Measurements from ENCODE around the gene OLIG2. TPM values are rescaled to one million over a fixed set of nuclear protein-coding genes. Genes with fewer than 3 reads are reported as not detected.

Gene OLIG2
- total RNA-seq, 1 donor from 2014 or later = not detected

DNA sequence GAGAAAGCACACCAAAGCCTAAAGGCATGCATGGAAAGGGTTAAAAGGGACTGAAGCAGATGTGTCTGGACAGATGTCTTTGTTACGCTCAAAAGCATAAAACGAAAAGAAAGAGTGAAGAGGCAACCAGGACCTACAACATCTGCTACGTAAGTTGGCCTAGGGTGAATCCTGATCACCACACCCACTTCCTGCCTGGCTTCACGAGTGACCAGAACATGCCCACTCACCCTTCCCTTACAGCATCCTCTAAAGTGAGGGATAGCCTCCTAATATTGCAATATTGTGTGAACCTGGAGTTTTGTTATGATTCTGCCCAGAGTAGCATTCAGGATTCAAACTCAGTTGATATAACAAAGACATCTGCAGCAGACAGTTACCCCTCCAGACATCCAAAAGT, 10.6 kb upstream of the OLIG2 start:
- no peak overlapping the region for H3K4me3 ChIP-seq
- peaks cover 9% of the 10 kb centered on the region for H3K4me1 ChIP-seq
- no peaks in the 10 kb centered on the region for H3K9me3 ChIP-seq
- H3K36me3 ChIP-seq = no peaks in the 10 kb centered on the region
- TF ChIP-seq, protein P1, sequence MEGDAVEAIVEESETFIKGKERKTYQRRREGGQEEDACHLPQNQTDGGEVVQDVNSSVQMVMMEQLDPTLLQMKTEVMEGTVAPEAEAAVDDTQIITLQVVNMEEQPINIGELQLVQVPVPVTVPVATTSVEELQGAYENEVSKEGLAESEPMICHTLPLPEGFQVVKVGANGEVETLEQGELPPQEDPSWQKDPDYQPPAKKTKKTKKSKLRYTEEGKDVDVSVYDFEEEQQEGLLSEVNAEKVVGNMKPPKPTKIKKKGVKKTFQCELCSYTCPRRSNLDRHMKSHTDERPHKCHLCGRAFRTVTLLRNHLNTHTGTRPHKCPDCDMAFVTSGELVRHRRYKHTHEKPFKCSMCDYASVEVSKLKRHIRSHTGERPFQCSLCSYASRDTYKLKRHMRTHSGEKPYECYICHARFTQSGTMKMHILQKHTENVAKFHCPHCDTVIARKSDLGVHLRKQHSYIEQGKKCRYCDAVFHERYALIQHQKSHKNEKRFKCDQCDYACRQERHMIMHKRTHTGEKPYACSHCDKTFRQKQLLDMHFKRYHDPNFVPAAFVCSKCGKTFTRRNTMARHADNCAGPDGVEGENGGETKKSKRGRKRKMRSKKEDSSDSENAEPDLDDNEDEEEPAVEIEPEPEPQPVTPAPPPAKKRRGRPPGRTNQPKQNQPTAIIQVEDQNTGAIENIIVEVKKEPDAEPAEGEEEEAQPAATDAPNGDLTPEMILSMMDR (IDR thresholded peaks at IDR 0.05) = no peak
- DNase-seq (no peak), ATAC-seq (no peak)
- intact Hi-C loops (cut with DNase I) = no loop called here
- peaks cover 75% of the 10 kb centered on the region for H3K27me3 ChIP-seq (ENCODE audit: low read depth)
- no peak overlapping the region for H3K27ac ChIP-seq

DNA sequence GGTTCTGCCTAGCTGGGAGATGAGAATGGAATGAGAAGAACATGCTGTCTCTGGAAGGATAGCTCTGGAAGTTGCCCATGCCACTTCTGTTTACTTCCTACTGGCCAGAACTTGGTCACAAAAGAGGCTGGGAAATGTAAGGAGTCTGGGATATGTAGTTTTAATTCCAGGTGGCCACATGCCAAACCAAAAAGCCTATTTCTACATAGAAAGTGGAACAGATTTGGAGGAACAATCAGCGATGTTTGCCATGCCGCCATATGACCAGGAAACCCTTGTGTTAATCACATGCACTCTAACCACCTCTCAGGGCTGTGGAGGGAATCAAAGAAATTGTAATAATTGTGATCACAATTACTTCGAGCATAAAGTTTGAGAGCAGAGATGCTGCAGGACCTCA, 10.0 kb upstream of the OLIG2 start:
- Histone ChIP-seq H3K4me1 (peaks cover 12% of the 10 kb centered on the region), H3K27me3 (ENCODE audit: low read depth) (peaks cover 81% of the 10 kb centered on the region), H3K27ac (no peak overlapping the region), H3K9me3 (no peaks in the 10 kb centered on the region), H3K36me3 (no peaks in the 10 kb centered on the region), H3K4me3 (no peak overlapping the region)
- TF ChIP-seq, protein P1 (IDR thresholded peaks at IDR 0.05) = no peak
- intact Hi-C loops (cut with DNase I) = no loop called here
- DNase-seq = no peak
- no peak for ATAC-seq

DNA sequence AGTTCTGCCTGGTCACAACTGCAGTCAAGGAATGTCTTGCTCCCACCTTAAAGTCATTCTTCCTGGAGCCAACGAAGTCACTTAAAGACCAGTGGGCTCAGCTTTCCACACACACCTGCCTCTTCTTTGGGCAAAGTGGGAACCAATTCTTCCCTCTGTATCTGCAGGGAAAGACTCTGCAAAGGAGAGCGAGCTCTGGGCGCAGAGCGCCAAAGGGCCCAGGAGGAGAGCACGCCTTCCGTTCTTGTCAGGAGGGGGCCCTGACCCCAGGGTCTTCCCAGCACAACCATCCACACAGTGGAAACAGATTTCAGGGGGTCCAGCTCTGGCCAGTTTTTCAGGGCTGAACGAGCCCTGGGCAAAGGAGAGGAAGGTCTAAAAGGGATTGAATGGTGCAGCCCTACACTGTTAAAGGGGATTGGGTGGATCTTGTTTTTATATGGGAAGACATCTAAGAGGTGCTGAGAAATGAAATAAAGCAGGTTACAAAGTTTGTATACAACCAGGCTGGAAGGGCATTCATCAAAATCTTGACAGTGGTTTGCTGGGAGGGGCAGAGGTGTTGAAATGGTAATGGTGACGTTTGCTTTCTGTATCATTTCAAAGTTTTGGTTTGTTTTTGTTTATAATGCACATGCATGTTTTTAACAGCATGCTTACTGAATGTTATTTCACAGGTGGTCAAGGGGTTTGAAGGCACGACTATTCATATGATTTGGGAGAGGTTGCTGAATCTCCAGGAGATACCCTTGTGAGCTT, 6.8 kb upstream of the OLIG2 start:
- no peak for ATAC-seq
- peaks cover 99% of the 10 kb centered on the region for H3K27me3 ChIP-seq (ENCODE audit: low read depth)
- no peak overlapping the region for H3K4me3 ChIP-seq
- H3K27ac ChIP-seq = no peak overlapping the region
- TF ChIP-seq, protein P1 (IDR thresholded peaks at IDR 0.05) = no peak
- intact Hi-C loops (cut with DNase I) = no loop called here
- DNase-seq = no peak
- peaks cover 23% of the 10 kb centered on the region for H3K4me1 ChIP-seq
- H3K36me3 ChIP-seq = no peaks in the 10 kb centered on the region
- no peaks in the 10 kb centered on the region for H3K9me3 ChIP-seq

DNA sequence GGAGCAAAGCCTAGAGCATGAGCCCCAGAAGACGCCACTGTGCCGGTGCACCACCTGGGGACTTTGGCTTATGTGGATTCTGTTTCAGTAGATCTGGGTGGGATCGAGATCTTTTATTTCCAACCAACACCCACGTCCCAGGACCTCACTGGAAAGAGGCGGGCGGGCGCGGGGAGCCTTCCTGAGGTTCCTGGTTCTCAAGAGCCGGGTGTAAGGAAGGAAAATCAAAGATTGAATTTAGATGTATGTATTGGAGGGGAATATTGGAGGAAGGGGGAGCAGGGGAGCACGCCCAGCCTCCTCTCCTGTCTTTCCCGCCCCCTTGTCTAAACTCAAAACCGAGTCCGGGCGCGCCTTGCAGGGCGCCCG, 6.2 kb upstream of the OLIG2 start:
- Histone ChIP-seq H3K27me3 (ENCODE audit: low read depth) (peaks cover 99% of the 10 kb centered on the region), H3K36me3 (no peaks in the 10 kb centered on the region), H3K27ac (no peak overlapping the region), H3K9me3 (no peaks in the 10 kb centered on the region), H3K4me1 (peaks cover 29% of the 10 kb centered on the region), H3K4me3 (no peak overlapping the region)
- DNase-seq (no peak), ATAC-seq (no peak)
- TF ChIP-seq, protein P1 (IDR thresholded peaks at IDR 0.05) = no peak
- intact Hi-C loops (cut with DNase I) = no loop called here

DNA sequence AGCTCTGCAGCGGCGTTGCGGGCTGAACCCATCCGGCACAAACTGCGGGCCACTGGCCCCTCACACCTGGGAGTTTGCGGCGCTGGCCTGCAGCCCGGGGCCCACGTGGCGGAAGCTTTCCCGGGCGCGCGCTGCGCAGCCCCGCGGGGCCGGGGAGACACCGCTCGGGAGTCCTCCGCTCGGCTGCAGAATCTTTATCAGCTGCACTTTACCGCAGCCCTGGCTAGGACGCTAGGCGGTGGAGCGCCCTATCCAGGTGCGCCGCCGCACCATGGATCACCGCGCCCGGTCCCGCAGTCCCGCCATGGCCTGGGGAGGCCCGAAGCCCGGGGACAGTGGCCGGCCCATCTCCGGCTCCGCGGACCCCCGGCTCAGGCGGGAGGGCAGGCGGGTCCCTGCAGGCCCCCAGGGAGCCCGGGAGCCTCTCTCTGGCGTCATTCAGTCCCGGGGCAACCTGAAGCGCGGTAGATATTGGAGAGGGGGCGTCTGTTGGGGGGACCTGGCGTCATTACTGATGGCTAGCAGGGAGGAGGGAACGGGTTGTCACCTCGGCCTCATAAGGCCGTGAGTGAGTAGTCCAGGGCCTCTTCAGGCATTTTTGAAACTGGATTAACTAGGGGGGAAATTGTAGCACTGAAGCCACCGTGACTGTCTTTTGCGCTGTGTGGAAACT, 5.7 kb upstream of the OLIG2 start:
- H3K9me3 ChIP-seq = no peaks in the 10 kb centered on the region
- peak; percentile 9 to 26 for ATAC-seq
- intact Hi-C loops (cut with DNase I) = no loop called here
- H3K36me3 ChIP-seq = no peaks in the 10 kb centered on the region
- H3K4me3 ChIP-seq = peak overlapping the region; percentile 30
- peaks cover 99% of the 10 kb centered on the region for H3K27me3 ChIP-seq (ENCODE audit: low read depth)
- H3K4me1 ChIP-seq = peaks cover 32% of the 10 kb centered on the region
- no peak overlapping the region for H3K27ac ChIP-seq
- DNase-seq = no peak
- TF ChIP-seq, protein P1 (IDR thresholded peaks at IDR 0.05) = no peak

All from lower lobe of right lung (tissue), 2 donors.